Fibroblast of gingiva (primary cell): Measurements from ENCODE around the gene ZNHIT6.

Experiments used
- DNase-seq: peaks from one replicate; pipeline ENCODE4 v3.0.0-alpha.2; 2011; ENCODE audit warnings: low read depth

Gene ZNHIT6

GRCh38 chr1:85616736-85617135, 91.5 kb downstream of the ZNHIT6 start:
- no peak for DNase-seq

DNA sequence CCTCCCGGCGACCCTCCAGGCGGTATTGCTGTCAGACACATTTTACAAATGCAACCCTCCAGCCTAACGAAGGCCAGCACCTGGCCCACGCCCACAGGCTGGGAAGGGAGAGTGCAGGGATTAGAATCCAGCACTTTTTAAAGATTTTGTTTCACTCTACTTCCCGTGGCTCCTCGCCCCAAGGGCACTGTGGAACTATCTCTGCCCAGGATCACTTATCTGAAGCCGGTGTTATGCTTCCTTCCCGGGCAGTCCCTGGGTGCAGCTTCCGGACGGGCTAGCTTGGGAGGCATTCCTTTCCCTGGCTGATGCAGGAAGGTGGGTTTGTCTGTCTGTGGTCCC, 91.9 kb downstream of the ZNHIT6 start:
- no peak for DNase-seq

DNA sequence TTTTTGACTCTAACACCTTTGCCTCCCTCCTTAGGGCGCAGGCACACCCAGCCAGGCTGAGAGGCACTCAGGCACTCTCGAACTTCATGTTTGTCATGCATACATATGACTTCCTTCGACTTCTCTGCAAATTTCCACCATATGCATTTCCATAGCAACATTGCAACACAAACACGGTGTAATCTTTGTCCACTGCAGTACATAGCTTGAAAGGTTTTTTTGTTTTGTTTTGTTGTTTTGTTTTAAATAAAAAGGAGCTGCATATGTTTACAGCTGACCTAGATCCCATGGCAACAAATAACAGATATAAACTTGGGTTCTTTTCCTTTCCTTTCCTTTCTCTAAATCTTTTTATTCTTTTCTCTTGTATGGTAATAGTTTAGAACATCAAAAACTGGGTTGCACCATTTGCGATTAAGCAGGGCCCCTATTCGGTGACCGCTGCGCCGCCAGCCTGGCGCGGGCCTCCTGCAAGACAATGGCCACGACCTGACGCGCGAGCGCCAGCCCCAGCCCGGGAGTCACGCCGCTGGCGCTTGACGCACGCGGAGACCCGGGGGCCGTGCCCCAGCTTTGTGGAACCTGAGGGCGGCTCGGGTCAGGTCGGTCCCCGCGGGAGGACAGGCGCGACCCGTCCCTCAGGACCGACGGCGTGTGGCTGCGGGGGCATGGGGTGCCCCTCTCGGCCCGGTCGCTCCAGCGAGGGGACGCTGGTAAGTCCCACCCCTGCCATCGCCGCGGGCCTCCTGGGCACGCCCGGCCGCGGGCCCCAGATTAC, 92.5 kb downstream of the ZNHIT6 start:
- no peak for DNase-seq

GRCh38 chr1:85612704-85613361, 95.4 kb downstream of the ZNHIT6 start:
- DNase-seq = peak; percentile 90

DNA sequence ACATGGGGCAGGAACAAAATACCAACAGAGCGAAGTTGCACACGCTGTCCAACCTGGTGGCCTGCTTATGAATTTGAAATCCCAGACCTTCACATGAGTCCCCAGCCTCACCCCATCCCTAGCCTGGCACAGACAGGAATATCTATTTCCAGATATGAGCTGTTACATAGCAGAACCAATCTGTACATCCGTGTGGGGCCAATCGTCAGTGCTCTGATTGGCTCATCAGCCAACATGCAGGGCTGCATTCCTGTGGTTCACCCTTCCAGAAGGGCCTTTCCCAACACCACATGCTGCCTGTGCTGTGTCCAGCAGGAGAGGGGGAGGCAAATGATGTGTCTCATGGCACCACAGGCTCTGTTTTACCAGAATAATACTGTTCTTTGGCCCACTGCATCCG, 96.4 kb downstream of the ZNHIT6 start:
- DNase-seq = peak; percentile 99

- peak; percentile 94 for DNase-seq
Measured at GRCh38 chr1:85611425-85611824, 96.8 kb downstream of the ZNHIT6 start.

- DNase-seq = no peak
Measured at GRCh38 chr1:85609976-85610375, 98.3 kb downstream of the ZNHIT6 start.

- DNase-seq = no peak
Measured at GRCh38 chr1:85608851-85609250, 99.4 kb downstream of the ZNHIT6 start.

- DNase-seq = no peak
Measured at GRCh38 chr1:85607921-85608265, 100.3 kb downstream of the ZNHIT6 start.

DNA sequence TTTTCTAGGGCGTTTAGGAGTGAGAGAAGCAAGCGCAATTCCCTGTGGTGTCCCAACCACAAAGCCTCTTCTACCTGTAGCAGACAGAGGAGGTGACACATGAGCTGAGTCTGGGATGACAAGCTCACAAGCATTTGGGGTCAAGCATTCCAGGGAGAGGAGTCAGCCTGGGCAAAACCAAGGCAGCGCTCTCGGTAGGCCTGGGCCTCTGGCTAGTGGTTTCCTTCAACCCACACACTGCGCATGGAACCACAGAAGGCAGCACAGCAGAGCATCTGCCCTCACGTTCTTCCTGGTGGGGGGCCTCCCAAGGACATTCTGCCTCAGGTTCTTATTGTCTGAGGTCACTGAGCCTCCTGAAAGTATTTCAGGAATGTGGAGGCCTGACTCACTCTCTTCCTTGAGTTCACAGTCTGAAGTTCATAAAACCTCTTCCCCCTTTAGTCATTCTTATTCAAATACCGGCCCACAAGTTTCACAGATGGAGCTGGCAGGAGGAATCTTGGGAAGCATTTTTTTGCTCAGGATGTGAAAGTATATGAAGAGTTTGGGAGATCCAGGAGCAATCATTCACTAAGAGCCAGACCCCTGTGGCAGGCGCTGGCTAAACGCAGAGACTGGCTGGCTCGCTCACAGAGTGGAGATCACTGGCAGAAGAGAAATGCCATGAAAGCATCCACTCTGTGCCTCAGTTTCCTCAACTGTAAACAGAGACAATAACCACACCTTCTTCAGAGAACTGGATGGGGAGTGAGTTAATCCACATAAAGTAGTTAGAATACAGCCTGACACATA, 100.9 kb downstream of the ZNHIT6 start:
- peak; percentile 96 for DNase-seq

GRCh38 chr1:85606414-85606800, 101.8 kb downstream of the ZNHIT6 start:
- no peak for DNase-seq

DNA sequence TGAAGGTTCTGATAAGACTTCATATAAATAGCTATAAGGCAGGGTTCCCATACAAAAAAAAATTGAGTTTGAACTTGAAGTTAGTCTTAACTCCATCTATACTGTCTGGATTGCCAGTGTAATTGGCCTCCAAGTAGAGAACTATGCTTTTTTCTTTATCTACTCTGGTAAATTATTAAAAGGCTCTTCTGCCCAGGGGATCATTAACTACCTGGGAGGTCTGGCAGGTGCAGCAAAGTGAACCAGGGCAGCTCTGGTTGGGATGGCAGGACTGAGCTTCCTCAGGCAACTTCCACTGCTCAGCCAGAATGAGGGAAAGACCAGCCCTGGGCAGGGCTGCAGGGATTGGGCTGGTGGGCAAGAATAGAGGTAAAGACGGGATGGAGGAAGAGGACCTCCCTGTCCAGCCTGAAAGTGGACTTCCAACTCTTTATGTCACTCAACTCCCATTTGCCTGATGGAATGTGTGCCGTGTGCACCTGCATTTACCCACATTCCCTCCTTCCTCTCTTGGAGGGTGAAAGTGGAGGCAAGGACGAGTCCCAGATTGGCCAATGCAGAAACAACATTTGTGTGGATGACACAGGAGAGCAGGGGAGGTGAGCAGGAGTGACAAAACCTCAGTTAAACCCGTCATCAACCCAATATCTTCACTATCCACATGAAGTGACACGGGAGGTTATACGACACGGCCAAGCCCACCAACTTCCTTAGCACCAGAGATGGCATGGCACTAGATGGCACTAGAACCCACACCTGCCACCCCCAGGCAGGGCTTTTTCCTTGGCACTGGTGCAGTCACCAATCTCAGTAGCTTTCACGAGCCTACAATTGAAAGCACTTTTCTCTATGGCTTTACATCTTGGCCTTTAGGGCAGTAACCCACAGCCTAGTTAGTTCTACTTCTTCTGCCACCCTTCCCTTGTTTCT, 102.5 kb downstream of the ZNHIT6 start:
- DNase-seq = no peak

- DNase-seq = no peak
Measured at GRCh38 chr1:85604298-85604997, 103.8 kb downstream of the ZNHIT6 start.

GRCh38 chr1:85603086-85603880, 105.0 kb downstream of the ZNHIT6 start:
- no peak for DNase-seq

DNA sequence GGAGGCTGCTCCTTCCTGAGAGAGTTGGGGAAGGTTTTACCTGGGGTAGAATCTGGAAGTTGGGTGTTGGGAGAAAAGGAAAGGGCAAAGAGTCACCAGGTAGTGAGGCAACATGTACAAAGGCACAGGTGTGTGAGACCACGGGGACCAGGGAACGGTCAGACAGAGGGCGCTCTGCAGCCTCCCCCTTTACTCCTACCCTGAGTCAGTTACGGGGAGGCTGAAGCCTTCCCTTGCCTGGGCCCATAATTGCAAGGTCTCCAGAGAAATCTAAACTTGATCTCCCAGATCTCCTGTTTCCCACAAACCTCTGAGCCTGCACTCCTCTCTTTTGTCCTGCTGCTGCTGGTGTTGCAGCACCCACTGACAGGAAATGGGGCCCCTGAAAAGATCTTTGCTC, 105.7 kb downstream of the ZNHIT6 start:
- no peak for DNase-seq

DNA sequence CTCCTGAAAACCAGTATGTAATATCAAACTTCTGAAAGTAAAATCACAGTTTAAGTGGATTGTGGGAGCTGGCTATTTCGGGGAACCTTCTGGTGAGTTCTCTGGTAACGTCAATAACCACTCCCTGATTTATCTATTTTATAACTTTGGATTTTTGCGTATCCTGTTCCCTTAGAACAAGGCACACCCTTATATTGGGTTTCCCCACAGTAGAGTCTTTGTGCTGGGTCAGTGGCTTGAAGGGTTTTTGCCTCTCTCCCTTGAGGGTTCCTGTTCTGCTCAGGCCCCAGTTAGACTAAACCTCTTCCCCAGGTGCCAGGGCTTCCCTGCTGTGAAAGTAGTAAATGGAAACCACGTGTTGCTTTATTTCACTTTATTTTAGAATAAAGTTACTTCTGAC, 106.3 kb downstream of the ZNHIT6 start:
- DNase-seq = no peak

- no peak for DNase-seq
Measured at GRCh38 chr1:85599681-85600080, 108.6 kb downstream of the ZNHIT6 start.
